Measurements from ENCODE around the gene PAK5. TPM values are rescaled to one million over a fixed set of nuclear protein-coding genes. Genes with fewer than 3 reads are reported as not detected.
A peak's percentile ranks its signal among the peaks of the same experiment; 100 is the strongest.

PAK5 gene
- total and polyA plus RNA-seq, 2 donors from 2014 or later: 0.13 to 0.22 TPM

DNA sequence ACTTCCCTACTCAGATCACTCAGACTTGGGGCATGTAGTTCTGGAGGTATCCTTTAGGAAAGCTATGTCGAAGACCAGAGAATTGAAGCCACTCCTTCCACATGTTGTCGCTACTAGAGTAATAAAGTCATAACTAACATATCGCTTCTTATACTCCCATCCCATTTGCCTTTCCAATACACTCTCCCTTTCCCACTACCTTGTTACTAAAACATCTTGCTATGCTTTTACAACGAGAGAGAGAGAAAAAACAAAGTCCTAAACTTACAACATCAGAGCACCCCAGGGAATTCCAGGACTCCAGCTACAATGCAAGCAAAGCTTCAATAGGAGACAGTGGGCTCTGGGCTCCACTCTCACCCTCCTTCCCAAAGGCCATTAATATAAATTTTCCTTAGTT, 329.6 kb downstream of the PAK5 start:
- Histone ChIP-seq H3K4me1 (ENCODE audit: control insufficient read depth in 2 of 3, insufficient read depth in 2 of 3, low read depth in 1 of 3, low read length in 3 of 3) (peaks cover 0 to 2% (median 0%) of the 10 kb centered on the region in 3 donors), H3K4me3 (ENCODE audit: low read length in 3 of 3) (no peak overlapping the region), H3K9me3 (ENCODE audit: control insufficient read depth in 2 of 3, insufficient read depth in 1 of 3, low read length in 3 of 3) (no peaks in the 10 kb centered on the region), H3K27me3 (ENCODE audit: control insufficient read depth, insufficient read depth, low read length) (peaks cover 54% of the 10 kb centered on the region), H3K27ac (ENCODE audit: low read depth in 2 of 2, low read length in 2 of 2) (no peak overlapping the region), H3K9ac (ENCODE audit: low read length in 3 of 3) (no peak overlapping the region), H3K36me3 (ENCODE audit: control insufficient read depth in 2 of 3, insufficient read depth in 3 of 3, low read length in 3 of 3) (no peaks in the 10 kb centered on the region)
- FAIRE-seq: no peak
- TF ChIP-seq, protein P1, sequence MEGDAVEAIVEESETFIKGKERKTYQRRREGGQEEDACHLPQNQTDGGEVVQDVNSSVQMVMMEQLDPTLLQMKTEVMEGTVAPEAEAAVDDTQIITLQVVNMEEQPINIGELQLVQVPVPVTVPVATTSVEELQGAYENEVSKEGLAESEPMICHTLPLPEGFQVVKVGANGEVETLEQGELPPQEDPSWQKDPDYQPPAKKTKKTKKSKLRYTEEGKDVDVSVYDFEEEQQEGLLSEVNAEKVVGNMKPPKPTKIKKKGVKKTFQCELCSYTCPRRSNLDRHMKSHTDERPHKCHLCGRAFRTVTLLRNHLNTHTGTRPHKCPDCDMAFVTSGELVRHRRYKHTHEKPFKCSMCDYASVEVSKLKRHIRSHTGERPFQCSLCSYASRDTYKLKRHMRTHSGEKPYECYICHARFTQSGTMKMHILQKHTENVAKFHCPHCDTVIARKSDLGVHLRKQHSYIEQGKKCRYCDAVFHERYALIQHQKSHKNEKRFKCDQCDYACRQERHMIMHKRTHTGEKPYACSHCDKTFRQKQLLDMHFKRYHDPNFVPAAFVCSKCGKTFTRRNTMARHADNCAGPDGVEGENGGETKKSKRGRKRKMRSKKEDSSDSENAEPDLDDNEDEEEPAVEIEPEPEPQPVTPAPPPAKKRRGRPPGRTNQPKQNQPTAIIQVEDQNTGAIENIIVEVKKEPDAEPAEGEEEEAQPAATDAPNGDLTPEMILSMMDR (IDR thresholded peaks at IDR 0.05; ENCODE audit: borderline replicate concordance, extremely low read depth, insufficient read depth): no peak
- DNase-seq: no peak
- intact Hi-C loops (cut with DNase I): no loop called here

DNA sequence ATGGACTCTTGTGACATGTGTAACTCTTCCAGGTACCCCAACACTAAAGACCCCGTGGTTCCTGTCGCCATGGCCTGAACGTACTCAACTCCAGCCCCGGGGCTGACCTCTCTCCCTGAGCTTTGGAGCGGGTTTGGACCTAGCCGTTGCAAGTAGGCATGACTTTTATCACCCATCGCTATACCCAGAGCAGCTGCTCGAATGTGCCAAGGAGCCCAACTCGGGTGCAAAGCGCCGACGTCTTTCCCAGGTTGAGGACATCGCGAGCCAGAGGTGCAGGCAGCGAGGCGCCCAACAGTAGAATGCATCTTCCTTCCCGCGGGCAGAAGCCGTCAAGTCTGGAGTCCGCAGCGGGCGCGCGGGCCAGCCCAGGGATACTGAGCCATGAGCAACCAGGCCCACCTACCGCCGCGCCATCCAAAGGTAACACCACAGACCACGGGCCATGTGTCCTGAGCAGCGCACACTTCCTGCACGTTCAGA, 330.1 kb downstream of the PAK5 start:
- FAIRE-seq: no peak
- no peak overlapping the region for H3K27ac ChIP-seq (ENCODE audit: low read depth in 2 of 2, low read length in 2 of 2)
- TF ChIP-seq, protein P1 (IDR thresholded peaks at IDR 0.05; ENCODE audit: borderline replicate concordance, extremely low read depth, insufficient read depth): no peak
- H3K9ac ChIP-seq (ENCODE audit: low read length in 3 of 3): no peak overlapping the region
- H3K4me3 ChIP-seq (ENCODE audit: low read length in 3 of 3): no peak overlapping the region
- H3K27me3 ChIP-seq (ENCODE audit: control insufficient read depth, insufficient read depth, low read length): peaks cover 51% of the 10 kb centered on the region
- H3K9me3 ChIP-seq (ENCODE audit: control insufficient read depth in 2 of 3, insufficient read depth in 1 of 3, low read length in 3 of 3): no peaks in the 10 kb centered on the region
- peaks cover 0 to 2% (median 0%) of the 10 kb centered on the region in 3 donors for H3K4me1 ChIP-seq (ENCODE audit: control insufficient read depth in 2 of 3, insufficient read depth in 2 of 3, low read depth in 1 of 3, low read length in 3 of 3)
- DNase-seq: peak in 2 of 5 donors; percentile 13 to 18
- intact Hi-C loops (cut with DNase I): no loop called here
- H3K36me3 ChIP-seq (ENCODE audit: control insufficient read depth in 2 of 3, insufficient read depth in 3 of 3, low read length in 3 of 3): no peaks in the 10 kb centered on the region

DNA sequence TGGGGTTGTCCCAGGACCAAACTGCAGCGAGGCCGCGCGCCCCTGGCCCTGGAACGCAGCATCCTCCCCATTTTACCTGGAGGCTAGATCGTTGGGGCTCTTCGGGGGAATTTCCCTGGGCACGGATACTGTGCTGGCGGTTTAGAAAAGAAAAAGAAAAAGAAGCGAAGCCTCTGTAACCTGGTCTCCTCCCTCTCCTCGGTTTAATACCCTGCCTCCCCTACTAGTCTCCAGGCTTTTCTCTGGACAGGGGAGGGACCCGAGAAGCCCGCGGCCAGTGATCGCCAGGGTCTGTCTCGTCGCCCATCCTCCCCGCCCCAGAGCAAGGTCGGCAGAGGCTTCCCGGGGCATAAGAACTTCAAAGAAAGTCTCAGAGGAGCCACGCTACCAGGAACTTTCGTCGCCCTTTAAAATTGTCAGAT, 330.6 kb downstream of the PAK5 start:
- Histone ChIP-seq H3K4me1 (ENCODE audit: control insufficient read depth in 2 of 3, insufficient read depth in 2 of 3, low read depth in 1 of 3, low read length in 3 of 3) (peaks cover 0 to 2% (median 0%) of the 10 kb centered on the region in 3 donors), H3K9ac (ENCODE audit: low read length in 3 of 3) (no peak overlapping the region), H3K27ac (ENCODE audit: low read depth in 2 of 2, low read length in 2 of 2) (no peak overlapping the region), H3K36me3 (ENCODE audit: control insufficient read depth in 2 of 3, insufficient read depth in 3 of 3, low read length in 3 of 3) (no peaks in the 10 kb centered on the region), H3K4me3 (ENCODE audit: low read length in 3 of 3) (no peak overlapping the region), H3K27me3 (ENCODE audit: control insufficient read depth, insufficient read depth, low read length) (peaks cover 49% of the 10 kb centered on the region), H3K9me3 (ENCODE audit: control insufficient read depth in 2 of 3, insufficient read depth in 1 of 3, low read length in 3 of 3) (no peaks in the 10 kb centered on the region)
- peak in 1 of 5 donors; percentile 11 for DNase-seq
- TF ChIP-seq, protein P1 (IDR thresholded peaks at IDR 0.05; ENCODE audit: borderline replicate concordance, extremely low read depth, insufficient read depth): no peak
- intact Hi-C loops (cut with DNase I): no loop called here
- FAIRE-seq: no peak

Data from kidney (tissue), 14 donors.